ENCODE data around the gene ERVK3-1. TPM values are rescaled to one million over a fixed set of nuclear protein-coding genes. Genes with fewer than 3 reads are reported as not detected.
A peak's percentile ranks its signal among the peaks of the same experiment; 100 is the strongest.

Gene ERVK3-1
- total RNA-seq, 1 donor from 2014 or later = 38.6 TPM

DNA sequence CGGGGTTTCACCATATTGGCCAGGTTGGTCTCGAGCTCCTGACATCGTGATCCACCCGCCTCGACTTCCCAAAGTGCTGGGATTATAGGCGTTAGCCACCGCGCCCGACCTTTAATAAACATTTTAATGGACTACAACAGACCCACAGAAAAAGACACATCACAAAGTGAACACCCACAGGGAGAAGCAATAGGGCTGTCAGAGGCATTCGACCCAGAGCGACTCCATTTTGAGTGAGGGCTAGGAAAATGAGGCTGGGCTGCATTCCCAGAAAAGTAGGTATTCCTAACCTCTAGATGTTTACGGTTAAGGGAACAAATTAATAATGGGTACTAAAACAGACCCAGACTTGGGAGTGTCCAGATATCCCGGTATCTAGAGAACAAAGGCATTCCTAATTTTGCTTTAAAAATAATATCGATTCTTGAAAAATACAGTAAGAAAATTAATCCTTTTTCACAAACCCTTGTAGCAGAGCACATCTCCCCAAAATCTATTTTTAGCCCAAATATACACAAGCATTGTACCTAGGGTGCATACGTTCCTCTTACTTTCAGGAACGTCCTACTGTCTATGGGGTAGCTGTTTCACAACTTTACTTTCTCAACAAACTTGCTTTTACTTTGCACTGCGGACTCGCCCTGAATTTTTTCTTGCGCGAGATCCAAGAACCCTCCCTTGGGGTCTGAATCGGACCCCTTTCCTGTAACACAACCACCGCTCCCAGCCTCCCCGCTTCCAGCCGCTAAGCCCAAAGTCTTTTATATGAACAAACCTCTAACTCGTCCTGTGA, 27.2 kb upstream of the ERVK3-1 start:
- DNase-seq (ENCODE audit: low spot score in 2 of 2, unreplicated experiment in 2 of 2) = no peak
- peak overlapping the region; percentile 99 for H3K27ac Mint-ChIP-seq
- H3K4me1 Mint-ChIP-seq = peaks cover 37% of the 10 kb centered on the region
- H3K27me3 Mint-ChIP-seq (ENCODE audit: low read depth) = no peaks in the 10 kb centered on the region
- peak overlapping the region; percentile 96 for H3K4me3 Mint-ChIP-seq
- peaks cover 19% of the 10 kb centered on the region for H3K9me3 Mint-ChIP-seq
- peaks cover 46% of the 10 kb centered on the region for H3K36me3 Mint-ChIP-seq
- TF ChIP-seq, protein P1, sequence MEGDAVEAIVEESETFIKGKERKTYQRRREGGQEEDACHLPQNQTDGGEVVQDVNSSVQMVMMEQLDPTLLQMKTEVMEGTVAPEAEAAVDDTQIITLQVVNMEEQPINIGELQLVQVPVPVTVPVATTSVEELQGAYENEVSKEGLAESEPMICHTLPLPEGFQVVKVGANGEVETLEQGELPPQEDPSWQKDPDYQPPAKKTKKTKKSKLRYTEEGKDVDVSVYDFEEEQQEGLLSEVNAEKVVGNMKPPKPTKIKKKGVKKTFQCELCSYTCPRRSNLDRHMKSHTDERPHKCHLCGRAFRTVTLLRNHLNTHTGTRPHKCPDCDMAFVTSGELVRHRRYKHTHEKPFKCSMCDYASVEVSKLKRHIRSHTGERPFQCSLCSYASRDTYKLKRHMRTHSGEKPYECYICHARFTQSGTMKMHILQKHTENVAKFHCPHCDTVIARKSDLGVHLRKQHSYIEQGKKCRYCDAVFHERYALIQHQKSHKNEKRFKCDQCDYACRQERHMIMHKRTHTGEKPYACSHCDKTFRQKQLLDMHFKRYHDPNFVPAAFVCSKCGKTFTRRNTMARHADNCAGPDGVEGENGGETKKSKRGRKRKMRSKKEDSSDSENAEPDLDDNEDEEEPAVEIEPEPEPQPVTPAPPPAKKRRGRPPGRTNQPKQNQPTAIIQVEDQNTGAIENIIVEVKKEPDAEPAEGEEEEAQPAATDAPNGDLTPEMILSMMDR (IDR thresholded peaks at IDR 0.05; ENCODE audit: unreplicated experiment) = no peak

DNA sequence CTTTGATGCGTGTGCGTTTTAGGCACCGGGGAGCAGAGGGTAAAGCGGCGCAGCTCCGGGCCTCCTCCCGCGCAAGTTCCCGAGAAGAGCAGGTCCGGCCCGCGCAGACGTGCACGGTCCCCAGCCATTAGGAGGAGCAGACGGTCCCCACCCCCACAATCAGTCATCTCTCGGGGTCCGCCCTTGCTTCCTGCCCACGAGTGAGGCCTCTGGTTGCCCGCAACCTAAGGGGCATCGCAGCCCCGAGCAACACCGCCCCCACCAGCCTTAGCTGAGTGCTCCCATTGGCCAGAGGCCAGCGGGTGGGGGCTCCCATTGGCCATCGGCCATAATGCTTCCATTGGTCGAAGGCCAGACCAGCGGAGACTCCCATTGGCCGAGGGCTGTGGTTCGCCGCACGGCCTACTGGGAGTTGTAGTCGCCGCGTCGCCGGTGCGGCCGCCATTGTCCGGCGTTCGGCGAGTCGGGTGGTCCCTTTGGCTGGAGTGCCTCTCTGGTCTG, 26.6 kb upstream of the ERVK3-1 start, which contains the start of gene ZNF8:
ZNF8 (plus strand) TSS at position 415 of the 501 bp plus-strand sequence. CDS start 127 bp downstream, outside the sequence.
- peaks cover 45% of the 10 kb centered on the region for H3K36me3 Mint-ChIP-seq
- DNase-seq (ENCODE audit: low spot score in 2 of 2, unreplicated experiment in 2 of 2) = peak; percentile 96 to 98
- H3K4me1 Mint-ChIP-seq = peaks cover 37% of the 10 kb centered on the region
- TF ChIP-seq, protein P1 (IDR thresholded peaks at IDR 0.05; ENCODE audit: unreplicated experiment) = no peak
- H3K9me3 Mint-ChIP-seq = peaks cover 19% of the 10 kb centered on the region
- no peaks in the 10 kb centered on the region for H3K27me3 Mint-ChIP-seq (ENCODE audit: low read depth)
- peak within 1 kb of the TSS; percentile 99 for H3K27ac Mint-ChIP-seq
- H3K4me3 Mint-ChIP-seq = peak within 1 kb of the TSS; percentile 96

DNA sequence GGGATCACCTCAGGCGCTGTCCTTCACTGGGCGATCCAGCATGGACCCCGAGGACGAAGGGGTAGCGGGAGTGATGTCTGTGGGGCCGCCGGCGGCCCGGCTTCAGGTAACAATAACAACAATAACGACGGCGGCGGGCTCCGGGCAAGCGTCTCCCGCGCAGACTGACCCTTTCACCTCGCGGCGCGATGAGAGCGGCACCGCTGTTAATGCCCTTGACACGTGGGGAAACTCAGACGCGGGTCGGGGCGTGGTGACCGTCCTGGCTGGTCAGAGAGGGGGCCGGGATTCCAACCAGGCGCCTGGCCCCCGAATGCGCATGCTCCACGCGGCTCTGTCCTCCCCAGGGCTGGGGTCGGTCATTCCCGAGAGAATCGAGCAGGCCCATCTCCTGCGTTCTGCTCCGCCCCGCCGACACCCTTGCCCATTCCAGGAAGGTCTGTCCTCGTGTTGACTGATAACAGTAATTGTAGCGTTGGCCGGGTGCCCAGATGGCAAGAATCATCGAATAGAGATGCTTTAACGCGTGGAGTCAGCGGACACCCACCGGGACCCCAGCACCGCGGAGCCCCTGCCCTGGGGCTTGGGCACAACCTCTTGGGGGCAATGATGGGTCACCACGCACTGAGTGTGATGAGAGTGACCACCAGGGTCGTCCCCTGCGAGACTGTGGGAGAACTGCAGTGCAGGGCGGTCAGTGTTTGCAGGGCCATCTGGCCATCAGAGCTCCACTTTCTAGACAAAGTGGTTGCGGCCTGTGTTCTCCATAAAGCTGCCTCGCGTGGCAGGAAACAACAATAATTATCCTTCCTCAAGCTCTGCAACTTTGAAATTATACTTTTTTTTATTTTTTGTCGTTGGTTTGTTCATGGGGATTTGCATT, 25.9 kb upstream of the ERVK3-1 start:
- peaks cover 37% of the 10 kb centered on the region for H3K4me1 Mint-ChIP-seq
- TF ChIP-seq, protein P1 (IDR thresholded peaks at IDR 0.05; ENCODE audit: unreplicated experiment) = no peak
- peaks cover 42% of the 10 kb centered on the region for H3K36me3 Mint-ChIP-seq
- peak overlapping the region; percentile 96 for H3K4me3 Mint-ChIP-seq
- H3K27me3 Mint-ChIP-seq (ENCODE audit: low read depth) = no peaks in the 10 kb centered on the region
- peak overlapping the region; percentile 99 for H3K27ac Mint-ChIP-seq
- H3K9me3 Mint-ChIP-seq = peaks cover 16% of the 10 kb centered on the region
- peak; percentile 86 to 91 for DNase-seq (ENCODE audit: low spot score in 2 of 2, unreplicated experiment in 2 of 2)

DNA sequence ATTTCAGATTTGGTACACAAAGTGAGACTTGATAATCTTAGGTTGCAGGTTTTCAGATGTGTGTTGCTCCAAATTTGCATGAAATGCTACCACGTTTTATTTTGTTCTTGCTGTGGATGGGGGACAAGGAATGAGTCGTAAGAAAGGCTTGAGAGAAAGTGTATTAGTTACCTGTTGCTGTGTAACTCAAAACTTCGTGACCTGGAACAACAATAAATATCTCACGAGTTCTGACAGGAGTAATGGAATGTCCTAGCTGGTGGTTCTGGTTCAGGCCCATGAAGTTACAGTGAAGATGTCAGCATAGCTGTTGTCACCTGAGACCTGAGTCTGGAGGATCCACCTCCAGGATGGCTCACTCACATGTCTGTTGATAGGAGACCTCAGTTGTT, 25.3 kb upstream of the ERVK3-1 start:
- Mint-ChIP-seq H3K4me1 (peaks cover 37% of the 10 kb centered on the region), H3K27ac (peak overlapping the region; percentile 99), H3K9me3 (peaks cover 10% of the 10 kb centered on the region), H3K36me3 (peaks cover 36% of the 10 kb centered on the region), H3K27me3 (ENCODE audit: low read depth) (no peaks in the 10 kb centered on the region), H3K4me3 (peak overlapping the region; percentile 96)
- DNase-seq (ENCODE audit: low spot score in 2 of 2, unreplicated experiment in 2 of 2) = no peak
- TF ChIP-seq, protein P1 (IDR thresholded peaks at IDR 0.05; ENCODE audit: unreplicated experiment) = no peak

DNA sequence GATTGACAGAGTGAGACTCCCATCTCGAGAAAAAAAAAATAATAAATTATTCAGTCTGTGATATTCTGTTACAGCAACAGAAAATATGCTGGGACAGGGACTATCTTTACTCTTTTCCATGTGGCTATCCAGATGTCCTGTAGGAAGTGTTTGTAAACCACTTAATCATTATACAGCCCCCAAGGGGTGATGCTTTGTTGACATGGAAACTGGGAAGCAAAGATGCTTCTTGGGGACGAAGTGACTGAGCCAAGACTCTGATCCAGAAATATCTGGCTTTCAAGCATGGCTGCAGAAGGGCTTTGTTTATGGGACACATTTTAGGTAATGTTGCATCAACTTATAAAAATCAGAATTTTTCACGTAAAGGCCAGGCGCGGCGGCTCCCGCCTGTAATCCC, 21.0 kb upstream of the ERVK3-1 start:
- H3K9me3 Mint-ChIP-seq = no peaks in the 10 kb centered on the region
- TF ChIP-seq, protein P1 (IDR thresholded peaks at IDR 0.05; ENCODE audit: unreplicated experiment) = no peak
- H3K27me3 Mint-ChIP-seq (ENCODE audit: low read depth) = no peaks in the 10 kb centered on the region
- no peak overlapping the region for H3K27ac Mint-ChIP-seq
- no peak overlapping the region for H3K4me3 Mint-ChIP-seq
- H3K4me1 Mint-ChIP-seq = peaks cover 29% of the 10 kb centered on the region
- DNase-seq (ENCODE audit: low spot score in 2 of 2, unreplicated experiment in 2 of 2) = no peak
- H3K36me3 Mint-ChIP-seq = peaks cover 45% of the 10 kb centered on the region
